CD4-positive, alpha-beta memory T cell (primary cell): ENCODE measurements around the gene CDH13. TPM values are rescaled to one million over a fixed set of nuclear protein-coding genes. Genes with fewer than 3 reads are reported as not detected.

Experiments
- CTCF ChIA-PET: fragments of 350-600 bp; sonication (Branson Sonifier 250); formaldehyde crosslinking; loops from one replicate; lab custom pipeline; 2021; ENCODE audit warnings: inconsistent platforms; ENCODE audit not compliant: partially characterized antibody; lab: Charles Lee
- POLR2A ChIA-PET: fragments of 350-600 bp; sonication (Branson Sonifier 250); formaldehyde crosslinking; loops from one replicate; lab custom pipeline; 2021; ENCODE audit not compliant: partially characterized antibody; lab: Charles Lee
- DNase-seq, 5 donors: peaks; one replicate each; pipeline versions ENCODE4 v3.0.0 to v3.0.0-alpha.2; 2020 to 2022; ENCODE audit warnings: mixed read lengths in 1 of 5
- H3K27ac ChIP-seq: one replicate; pipeline ENCODE4 v1.7.0; 2013; ENCODE audit warnings: low read depth, low read length
- H3K27me3 ChIP-seq: 2 replicates; pipeline ENCODE4 v1.7.0; 2013; ENCODE audit warnings: mild to moderate bottlenecking, low read length, moderate library complexity; ENCODE audit not compliant: insufficient read depth
- H3K36me3 ChIP-seq: 2 replicates; pipeline ENCODE4 v1.7.0; 2013; ENCODE audit warnings: mild to moderate bottlenecking, low read length, moderate library complexity; ENCODE audit not compliant: insufficient read depth
- H3K4me1 ChIP-seq: 2 replicates; pipeline ENCODE4 v1.7.0; 2013; ENCODE audit warnings: mild to moderate bottlenecking, low read length, moderate library complexity; ENCODE audit not compliant: insufficient read depth
- H3K4me3 ChIP-seq, 2 donors: one replicate each; pipeline ENCODE4 v1.7.0; 2013; ENCODE audit warnings: low read length in 2 of 2, mild to moderate bottlenecking in 1 of 2
- H3K9me3 ChIP-seq, 2 donors: one replicate each; pipeline ENCODE4 v1.7.0; 2013; ENCODE audit warnings: low read length in 2 of 2, control low read depth in 1 of 2; ENCODE audit not compliant: control insufficient read depth in 1 of 2
- H3K27ac Mint-ChIP-seq, 7 donors: one replicate each; pipeline ENCODE4 v1.8.0; 2020 to 2021; ENCODE audit warnings: mixed read lengths in 7 of 7, mild to moderate bottlenecking in 6 of 7, inconsistent platforms in 3 of 7, moderate library complexity in 3 of 7
- H3K27me3 Mint-ChIP-seq, 2 donors: one replicate each; pipeline ENCODE4 v1.8.0; 2020 to 2021; ENCODE audit warnings: mixed read lengths in 2 of 2
- H3K36me3 Mint-ChIP-seq, 2 donors: one replicate each; pipeline ENCODE4 v1.8.0; 2020 to 2021; ENCODE audit warnings: mixed read lengths in 2 of 2, inconsistent platforms in 1 of 2, mild to moderate bottlenecking in 1 of 2
- H3K4me1 Mint-ChIP-seq, 4 donors: one replicate each; pipeline ENCODE4 v1.8.0; 2020 to 2021; ENCODE audit warnings: mixed read lengths in 4 of 4, mild to moderate bottlenecking in 1 of 4
- H3K4me3 Mint-ChIP-seq, 8 donors: one replicate each; pipeline ENCODE4 v1.8.0; 2020 to 2021; ENCODE audit warnings: mixed read lengths in 8 of 8, mild to moderate bottlenecking in 7 of 8, moderate library complexity in 6 of 8, inconsistent platforms in 3 of 8
- H3K9me3 Mint-ChIP-seq, 8 donors: one replicate each; pipeline ENCODE4 v1.8.0; 2020 to 2021; ENCODE audit warnings: mixed read lengths in 8 of 8, mild to moderate bottlenecking in 5 of 8, inconsistent platforms in 3 of 8, moderate library complexity in 1 of 8
- intact Hi-C: fragments of 100-400 bp; cut with micrococcal nuclease; formaldehyde crosslinking; loops from one replicate; pipeline ENCODE4 v1.15.1; 2023
- polyA plus RNA-seq, 2 donors: library from polyadenylated mRNA; unstranded; fragments of 300-500 nt; fragmentation: Illumina TruSeq; gene quantifications; one replicate each; pipeline ENCODE4 v1.2.3, GENCODE V29; 2021
- total RNA-seq, 2 experiments: library from RNA; stranded (reverse); gene quantifications; one replicate each; pipeline ENCODE4 v1.2.3, GENCODE V29; 2021

CDH13 gene
- total and polyA plus RNA-seq, 4 experiments from 2014 or later, result not detected

DNA sequence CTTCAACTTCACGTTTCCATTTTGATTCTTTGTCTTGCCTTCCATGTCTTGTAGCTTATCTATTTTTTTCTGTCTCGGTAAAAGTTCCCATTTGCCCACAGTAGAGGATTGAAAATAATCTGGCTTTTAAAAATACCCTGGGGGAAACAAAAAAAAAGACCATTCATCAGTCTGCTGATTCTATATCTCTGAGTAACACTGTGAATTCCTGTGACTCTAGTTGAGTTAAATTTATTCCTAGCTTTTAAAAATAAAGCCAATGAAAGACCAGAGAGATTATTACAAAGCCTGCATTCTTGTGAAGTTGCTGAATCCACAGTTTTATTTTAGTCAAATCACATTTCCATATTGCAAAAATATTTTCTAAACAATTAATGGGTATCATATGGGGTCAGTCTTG, 532.3 kb downstream of the CDH13 start:
- ChIA-PET CTCF (no interaction called here), POLR2A (no interaction called here)
- no peaks in the 10 kb centered on the region for H3K9me3 ChIP-seq
- Mint-ChIP-seq H3K27ac (peak overlapping the region in 1 of 7 donors; percentile 16), H3K4me3 (no peak overlapping the region), H3K27me3 (peaks cover 0 to 4% of the 10 kb centered on the region in 2 donors), H3K4me1 (peaks cover 0 to 1% (median 0%) of the 10 kb centered on the region in 4 donors), H3K9me3 (peaks cover 0 to 8% (median 0%) of the 10 kb centered on the region in 8 donors), H3K36me3 (no peaks in the 10 kb centered on the region)
- no peak for DNase-seq
- no peaks in the 10 kb centered on the region for H3K27me3 ChIP-seq
- H3K4me1 ChIP-seq, result no peaks in the 10 kb centered on the region
- no peak overlapping the region for H3K27ac ChIP-seq
- intact Hi-C loops, result no loop called here
- no peaks in the 10 kb centered on the region for H3K36me3 ChIP-seq
- H3K4me3 ChIP-seq, result no peak overlapping the region

GRCh38 chr16:83160287-83161020, 533.7 kb downstream of the CDH13 start:
- Mint-ChIP-seq H3K9me3 (peaks cover 0 to 6% (median 0%) of the 10 kb centered on the region in 8 donors), H3K4me1 (peaks cover 0 to 1% (median 0%) of the 10 kb centered on the region in 4 donors), H3K4me3 (no peak overlapping the region), H3K27me3 (peaks cover 0 to 4% of the 10 kb centered on the region in 2 donors), H3K27ac (no peak overlapping the region), H3K36me3 (no peaks in the 10 kb centered on the region)
- intact Hi-C loops, result no loop called here
- Histone ChIP-seq H3K4me1 (no peaks in the 10 kb centered on the region), H3K27ac (no peak overlapping the region), H3K27me3 (no peaks in the 10 kb centered on the region), H3K36me3 (no peaks in the 10 kb centered on the region), H3K4me3 (no peak overlapping the region), H3K9me3 (no peaks in the 10 kb centered on the region)
- POLR2A ChIA-PET, result no interaction called here
- CTCF ChIA-PET, result no interaction called here
- DNase-seq, result no peak

DNA sequence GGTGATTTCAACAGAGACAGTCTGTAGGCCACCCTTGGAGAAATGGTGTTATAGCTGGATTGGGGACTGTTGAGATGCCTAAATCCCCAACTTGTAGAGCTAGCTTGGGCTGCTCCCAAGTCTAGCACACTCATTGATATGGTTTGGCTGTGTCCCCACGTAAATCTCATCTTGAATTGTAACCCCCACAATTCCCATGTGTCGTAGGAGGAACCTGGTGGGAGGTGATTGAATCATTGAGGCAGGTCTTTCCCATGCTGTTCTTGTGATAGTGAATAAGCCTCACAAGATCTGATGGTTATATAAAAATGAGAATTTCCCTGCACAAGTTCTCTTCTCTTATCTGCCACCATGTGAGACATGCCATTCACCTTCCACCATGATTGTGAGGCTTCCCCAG, 536.0 kb downstream of the CDH13 start:
- no peaks in the 10 kb centered on the region for H3K36me3 ChIP-seq
- H3K9me3 ChIP-seq, result no peaks in the 10 kb centered on the region
- peaks cover 0 to 4% of the 10 kb centered on the region in 2 donors for H3K27me3 Mint-ChIP-seq
- H3K36me3 Mint-ChIP-seq, result no peaks in the 10 kb centered on the region
- H3K27ac Mint-ChIP-seq, result no peak overlapping the region
- H3K9me3 Mint-ChIP-seq, result peaks cover 0 to 6% (median 0%) of the 10 kb centered on the region in 8 donors
- no peak overlapping the region for H3K4me3 ChIP-seq
- CTCF ChIA-PET, result no interaction called here
- no peaks in the 10 kb centered on the region for H3K4me1 ChIP-seq
- H3K4me3 Mint-ChIP-seq, result no peak overlapping the region
- H3K27ac ChIP-seq, result no peak overlapping the region
- intact Hi-C loops, result no loop called here
- H3K27me3 ChIP-seq, result no peaks in the 10 kb centered on the region
- peaks cover 0 to 1% (median 0%) of the 10 kb centered on the region in 4 donors for H3K4me1 Mint-ChIP-seq
- no peak for DNase-seq
- POLR2A ChIA-PET, result no interaction called here

GRCh38 chr16:83164816-83165215, 538.0 kb downstream of the CDH13 start:
- ChIA-PET CTCF (no interaction called here), POLR2A (no interaction called here)
- Histone ChIP-seq H3K9me3 (no peaks in the 10 kb centered on the region), H3K36me3 (no peaks in the 10 kb centered on the region), H3K4me3 (no peak overlapping the region), H3K27me3 (no peaks in the 10 kb centered on the region), H3K4me1 (no peaks in the 10 kb centered on the region), H3K27ac (no peak overlapping the region)
- Mint-ChIP-seq H3K4me1 (peaks cover 0 to 1% (median 0%) of the 10 kb centered on the region in 4 donors), H3K27me3 (no peaks in the 10 kb centered on the region), H3K36me3 (no peaks in the 10 kb centered on the region), H3K27ac (no peak overlapping the region), H3K9me3 (peaks cover 0 to 6% (median 0%) of the 10 kb centered on the region in 8 donors), H3K4me3 (no peak overlapping the region)
- no peak for DNase-seq
- intact Hi-C loops, result no loop called here

GRCh38 chr16:83171396-83171795, 544.6 kb downstream of the CDH13 start:
- Histone ChIP-seq H3K4me3 (no peak overlapping the region), H3K4me1 (no peaks in the 10 kb centered on the region), H3K36me3 (no peaks in the 10 kb centered on the region), H3K27ac (no peak overlapping the region), H3K27me3 (no peaks in the 10 kb centered on the region), H3K9me3 (no peaks in the 10 kb centered on the region)
- ChIA-PET POLR2A (no interaction called here), CTCF (no interaction called here)
- H3K36me3 Mint-ChIP-seq, result no peaks in the 10 kb centered on the region
- no peak for DNase-seq
- H3K9me3 Mint-ChIP-seq, result peaks cover 0 to 2% (median 0%) of the 10 kb centered on the region in 8 donors
- no peaks in the 10 kb centered on the region for H3K27me3 Mint-ChIP-seq
- no peak overlapping the region for H3K27ac Mint-ChIP-seq
- H3K4me1 Mint-ChIP-seq, result no peaks in the 10 kb centered on the region
- H3K4me3 Mint-ChIP-seq, result no peak overlapping the region
- intact Hi-C loops, result no loop called here

DNA sequence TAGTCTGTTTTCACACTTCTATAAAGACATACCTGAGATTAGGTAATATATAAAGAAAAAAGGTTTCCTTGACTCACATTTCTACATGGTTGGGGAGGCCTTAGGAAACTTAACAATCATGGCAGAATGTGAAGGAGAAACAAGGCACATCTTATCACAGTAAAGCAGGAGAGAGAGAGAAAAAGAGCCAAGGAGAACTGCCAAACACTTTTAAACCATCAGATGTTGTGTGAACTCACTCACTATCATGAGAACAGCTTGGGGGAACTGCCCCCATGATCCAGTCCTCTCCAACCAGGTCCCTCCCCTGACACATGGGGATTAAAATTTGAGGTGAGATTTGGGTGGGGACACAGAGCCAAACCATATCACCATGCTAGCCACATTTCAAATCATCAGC, 547.9 kb downstream of the CDH13 start:
- Histone ChIP-seq H3K27ac (no peak overlapping the region), H3K9me3 (no peaks in the 10 kb centered on the region), H3K27me3 (no peaks in the 10 kb centered on the region), H3K4me3 (no peak overlapping the region), H3K36me3 (no peaks in the 10 kb centered on the region), H3K4me1 (no peaks in the 10 kb centered on the region)
- ChIA-PET POLR2A (no interaction called here), CTCF (no interaction called here)
- Mint-ChIP-seq H3K36me3 (no peaks in the 10 kb centered on the region), H3K4me3 (no peak overlapping the region), H3K4me1 (no peaks in the 10 kb centered on the region), H3K9me3 (peaks cover 0 to 2% (median 0%) of the 10 kb centered on the region in 8 donors), H3K27me3 (no peaks in the 10 kb centered on the region), H3K27ac (no peak overlapping the region)
- intact Hi-C loops, result no loop called here
- DNase-seq, result no peak

GRCh38 chr16:83176802-83177201, 550.0 kb downstream of the CDH13 start:
- Histone ChIP-seq H3K9me3 (no peaks in the 10 kb centered on the region), H3K4me3 (no peak overlapping the region), H3K27ac (no peak overlapping the region), H3K4me1 (no peaks in the 10 kb centered on the region), H3K36me3 (no peaks in the 10 kb centered on the region), H3K27me3 (no peaks in the 10 kb centered on the region)
- ChIA-PET CTCF (no interaction called here), POLR2A (no interaction called here)
- H3K27ac Mint-ChIP-seq, result no peak overlapping the region
- H3K9me3 Mint-ChIP-seq, result peaks cover 0 to 2% (median 0%) of the 10 kb centered on the region in 8 donors
- H3K4me1 Mint-ChIP-seq, result no peaks in the 10 kb centered on the region
- no peak overlapping the region for H3K4me3 Mint-ChIP-seq
- H3K36me3 Mint-ChIP-seq, result no peaks in the 10 kb centered on the region
- DNase-seq, result no peak
- no peaks in the 10 kb centered on the region for H3K27me3 Mint-ChIP-seq
- intact Hi-C loops, result no loop called here
